RWPE2 (cell line): ENCODE results near the gene CLEC20A.

Source experiments
- ATAC-seq: fragments of 200-7000 bp; cut with Tn5 transposase; 3 replicates; pipeline ENCODE4 v1.9.1; 2021; ENCODE audit warnings: low read depth
- DNase-seq: peaks from one replicate; pipeline ENCODE4 v3.0.0-alpha.2; 2020; ENCODE audit warnings: low spot score
- H3K27ac ChIP-seq: fragments of 450-650 bp; 2 replicates; pipeline ENCODE4 v1.5.1; 2017; ENCODE audit warnings: mild to moderate bottlenecking; ENCODE audit not compliant: poor library complexity, severe bottlenecking
- H3K27me3 ChIP-seq: fragments of 250-450 bp; sonication (Bioruptor Pico); 2 replicates; pipeline ENCODE4 v1.5.1; 2021; ENCODE audit warnings: mild to moderate bottlenecking, moderate library complexity; ENCODE audit not compliant: insufficient read depth, poor library complexity, severe bottlenecking
- H3K36me3 ChIP-seq: fragments of 250-450 bp; sonication (Bioruptor Pico); 2 replicates; pipeline ENCODE4 v1.5.1; 2020; ENCODE audit warnings: low read depth, mild to moderate bottlenecking, moderate library complexity
- H3K4me1 ChIP-seq: fragments of 250-450 bp; sonication (Bioruptor Pico); 2 replicates; pipeline ENCODE4 v1.5.1; 2021; ENCODE audit warnings: mild to moderate bottlenecking, moderate library complexity; ENCODE audit not compliant: insufficient read depth, poor library complexity, severe bottlenecking
- H3K4me3 ChIP-seq: fragments of 250-450 bp; sonication (Bioruptor Pico); 2 replicates; pipeline ENCODE4 v1.5.1; 2021; ENCODE audit warnings: mild to moderate bottlenecking, moderate library complexity; ENCODE audit not compliant: severe bottlenecking
- H3K9me3 ChIP-seq: fragments of 250-450 bp; sonication (Bioruptor Pico); 2 replicates; pipeline ENCODE4 v1.5.1; 2021; ENCODE audit warnings: mild to moderate bottlenecking, moderate library complexity; ENCODE audit not compliant: severe bottlenecking
- CTCF ChIP-seq: fragments of 450-650 bp; IDR thresholded peaks from one replicate; pipeline ENCODE4 v1.5.1; 2017; ENCODE audit warnings: mild to moderate bottlenecking, moderate library complexity; ENCODE audit not compliant: poor library complexity, severe bottlenecking

CLEC20A gene

GRCh38 chr1:178527117-178527516, 30.4 kb upstream of the CLEC20A start:
- Histone ChIP-seq H3K27me3 (no peaks in the 10 kb centered on the region), H3K4me1 (peaks cover 14% of the 10 kb centered on the region), H3K36me3 (no peaks in the 10 kb centered on the region), H3K27ac (no peak overlapping the region), H3K4me3 (no peak overlapping the region), H3K9me3 (no peaks in the 10 kb centered on the region)
- no peak for TF ChIP-seq CTCF
- ATAC-seq (no peak), DNase-seq (no peak)

GRCh38 chr1:178521241-178521640, 24.5 kb upstream of the CLEC20A start:
- no peak overlapping the region for H3K27ac ChIP-seq
- H3K4me1 ChIP-seq: no peaks in the 10 kb centered on the region
- no peak for ATAC-seq
- no peaks in the 10 kb centered on the region for H3K36me3 ChIP-seq
- no peak overlapping the region for H3K4me3 ChIP-seq
- H3K27me3 ChIP-seq: no peaks in the 10 kb centered on the region
- no peak for DNase-seq
- TF ChIP-seq CTCF: no peak
- H3K9me3 ChIP-seq: no peaks in the 10 kb centered on the region

- no peaks in the 10 kb centered on the region for H3K36me3 ChIP-seq
Observed at GRCh38 chr1:178520803-178521202, 24.0 kb upstream of the CLEC20A start.

GRCh38 chr1:178518894-178519293, 22.1 kb upstream of the CLEC20A start:
- Histone ChIP-seq H3K27ac (no peak overlapping the region), H3K4me3 (no peak overlapping the region), H3K9me3 (no peaks in the 10 kb centered on the region), H3K36me3 (no peaks in the 10 kb centered on the region), H3K27me3 (no peaks in the 10 kb centered on the region), H3K4me1 (no peaks in the 10 kb centered on the region)
- ATAC-seq (no peak), DNase-seq (no peak)
- no peak for TF ChIP-seq CTCF

More at GRCh38 chr1:178520803-178521202, 24.0 kb upstream of the CLEC20A start:
- ATAC-seq (no peak), DNase-seq (no peak)
- no peaks in the 10 kb centered on the region for H3K9me3 ChIP-seq
- no peak overlapping the region for H3K4me3 ChIP-seq
- no peaks in the 10 kb centered on the region for H3K27me3 ChIP-seq
- H3K27ac ChIP-seq: no peak overlapping the region
- TF ChIP-seq CTCF: no peak
- no peaks in the 10 kb centered on the region for H3K4me1 ChIP-seq

GRCh38 chr1:178516110-178516509, 19.3 kb upstream of the CLEC20A start:
- H3K4me3 ChIP-seq: no peak overlapping the region
- no peaks in the 10 kb centered on the region for H3K9me3 ChIP-seq
- H3K27me3 ChIP-seq: no peaks in the 10 kb centered on the region
- ATAC-seq (no peak), DNase-seq (no peak)
- H3K4me1 ChIP-seq: no peaks in the 10 kb centered on the region
- H3K27ac ChIP-seq: no peak overlapping the region
- TF ChIP-seq CTCF: no peak
- no peaks in the 10 kb centered on the region for H3K36me3 ChIP-seq
